Lower lobe of right lung (tissue), 2 donors: ENCODE results near the gene TTC9. TPM values are rescaled to one million over a fixed set of nuclear protein-coding genes. Genes with fewer than 3 reads are reported as not detected.

Experiments
- ATAC-seq, 2 donors: fragments of 200-7000 bp; cut with Tn5 transposase; one replicate each; pipeline ENCODE4 v1.9.1; 2020 to 2022; ENCODE audit warnings: mild to moderate bottlenecking in 2 of 2, moderate library complexity in 2 of 2
- DNase-seq: peaks from one replicate; pipeline ENCODE4 v3.0.0-alpha.2; 2020
- H3K27ac ChIP-seq: fragments of 200-600 bp; one replicate; pipeline ENCODE4 v1.8.0; 2022
- H3K27me3 ChIP-seq: fragments of 200-600 bp; one replicate; pipeline ENCODE4 v1.8.0; 2022; ENCODE audit warnings: low read depth
- H3K36me3 ChIP-seq: fragments of 200-600 bp; one replicate; pipeline ENCODE4 v1.8.0; 2022; ENCODE audit warnings: mild to moderate bottlenecking
- H3K4me1 ChIP-seq: fragments of 200-600 bp; one replicate; pipeline ENCODE4 v1.8.0; 2022
- H3K4me3 ChIP-seq: fragments of 200-600 bp; one replicate; pipeline ENCODE4 v1.8.0; 2022; ENCODE audit warnings: mild to moderate bottlenecking
- H3K9me3 ChIP-seq: fragments of 200-600 bp; one replicate; pipeline ENCODE4 v1.8.0; 2022
- intact Hi-C: fragments of 100-400 bp; cut with DNase I; formaldehyde crosslinking; loops from one replicate; pipeline ENCODE4 v1.11.0; 2022
- total RNA-seq: library from RNA; stranded (reverse); fragmentation: NEBNext Ultra II Directional; extraction: Animal tissue kit (Norgen Biotek cat#: 25700); gene quantifications from one replicate; pipeline ENCODE4 v1.2.1, GENCODE V29; 2021
- TF ChIP-seq, protein P1 (sequence below): fragments of 200-600 bp; IDR thresholded peaks from one replicate; pipeline ENCODE4 v1.8.0; 2022; ENCODE audit warnings: antibody characterized with exemption, mild to moderate bottlenecking
- donor health status: DM: no; HTN: yes; CAD: no; lungs with severe emphysema.

Gene TTC9
- total RNA-seq, 1 donor from 2014 or later = 5.5 TPM

- Histone ChIP-seq H3K4me1 (peaks cover 23% of the 10 kb centered on the region), H3K27me3 (no peaks in the 10 kb centered on the region), H3K4me3 (peak within 1 kb of the TSS; percentile 64), H3K27ac (peak within 1 kb of the TSS; percentile 74), H3K36me3 (peaks cover 20% of the 10 kb centered on the region), H3K9me3 (no peaks in the 10 kb centered on the region)
- peak; percentile 100 for ATAC-seq
- peak; percentile 95 for DNase-seq
- intact Hi-C loops = no loop called here
- TF ChIP-seq, protein P1, sequence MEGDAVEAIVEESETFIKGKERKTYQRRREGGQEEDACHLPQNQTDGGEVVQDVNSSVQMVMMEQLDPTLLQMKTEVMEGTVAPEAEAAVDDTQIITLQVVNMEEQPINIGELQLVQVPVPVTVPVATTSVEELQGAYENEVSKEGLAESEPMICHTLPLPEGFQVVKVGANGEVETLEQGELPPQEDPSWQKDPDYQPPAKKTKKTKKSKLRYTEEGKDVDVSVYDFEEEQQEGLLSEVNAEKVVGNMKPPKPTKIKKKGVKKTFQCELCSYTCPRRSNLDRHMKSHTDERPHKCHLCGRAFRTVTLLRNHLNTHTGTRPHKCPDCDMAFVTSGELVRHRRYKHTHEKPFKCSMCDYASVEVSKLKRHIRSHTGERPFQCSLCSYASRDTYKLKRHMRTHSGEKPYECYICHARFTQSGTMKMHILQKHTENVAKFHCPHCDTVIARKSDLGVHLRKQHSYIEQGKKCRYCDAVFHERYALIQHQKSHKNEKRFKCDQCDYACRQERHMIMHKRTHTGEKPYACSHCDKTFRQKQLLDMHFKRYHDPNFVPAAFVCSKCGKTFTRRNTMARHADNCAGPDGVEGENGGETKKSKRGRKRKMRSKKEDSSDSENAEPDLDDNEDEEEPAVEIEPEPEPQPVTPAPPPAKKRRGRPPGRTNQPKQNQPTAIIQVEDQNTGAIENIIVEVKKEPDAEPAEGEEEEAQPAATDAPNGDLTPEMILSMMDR = no peak
Observed at GRCh38 chr14:70600382-70601157, 41.1 kb upstream of the TTC9 start, which contains the start of gene MED6. Gene MED6 (minus strand): TSS chr14:70600655. CDS start chr14:70600637, 18 bp downstream.

DNA sequence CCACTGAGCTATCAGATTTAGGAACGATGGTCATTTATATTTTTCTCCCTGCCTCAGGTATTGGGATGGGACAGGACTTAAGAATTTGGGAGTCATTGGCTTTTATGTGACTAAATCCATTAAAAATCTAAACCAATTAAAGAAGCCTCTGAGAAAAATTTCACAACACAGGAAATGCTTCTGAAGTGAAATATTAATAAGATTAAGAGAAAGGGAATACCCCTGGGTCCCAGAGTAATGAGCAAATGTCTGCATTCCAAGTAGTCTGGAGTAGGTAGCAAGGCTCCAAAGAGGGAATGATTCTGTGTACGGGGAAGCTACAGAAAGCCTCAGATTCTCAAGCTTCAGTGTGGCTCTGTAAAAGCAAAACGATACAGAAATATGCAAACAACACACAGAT lies 40.6 kb upstream of the TTC9 start:
- peak overlapping the region; percentile 64 for H3K4me3 ChIP-seq
- H3K36me3 ChIP-seq = peaks cover 14% of the 10 kb centered on the region
- peaks cover 23% of the 10 kb centered on the region for H3K4me1 ChIP-seq
- H3K9me3 ChIP-seq = no peaks in the 10 kb centered on the region
- DNase-seq (no peak), ATAC-seq (peak in 1 of 2 donors; percentile 59)
- H3K27me3 ChIP-seq = peaks cover 1% of the 10 kb centered on the region
- intact Hi-C loops = no loop called here
- TF ChIP-seq, protein P1 = no peak
- peak overlapping the region; percentile 24 for H3K27ac ChIP-seq

GRCh38 chr14:70602254-70602653 lies 39.5 kb upstream of the TTC9 start:
- Histone ChIP-seq H3K27me3 (peaks cover 8% of the 10 kb centered on the region), H3K9me3 (no peaks in the 10 kb centered on the region), H3K4me3 (no peak overlapping the region), H3K4me1 (peaks cover 23% of the 10 kb centered on the region), H3K27ac (no peak overlapping the region), H3K36me3 (peaks cover 4% of the 10 kb centered on the region)
- DNase-seq = no peak
- no peak for ATAC-seq
- intact Hi-C loops = no loop called here
- TF ChIP-seq, protein P1 = no peak

GRCh38 chr14:70611216-70611615 lies 30.5 kb upstream of the TTC9 start:
- TF ChIP-seq, protein P1 = no peak
- H3K27ac ChIP-seq = no peak overlapping the region
- H3K36me3 ChIP-seq = no peaks in the 10 kb centered on the region
- H3K4me1 ChIP-seq = no peaks in the 10 kb centered on the region
- intact Hi-C loops = no loop called here
- H3K27me3 ChIP-seq = peaks cover 19% of the 10 kb centered on the region
- ATAC-seq (no peak), DNase-seq (no peak)
- no peaks in the 10 kb centered on the region for H3K9me3 ChIP-seq
- H3K4me3 ChIP-seq = no peak overlapping the region

- Histone ChIP-seq H3K36me3 (no peaks in the 10 kb centered on the region), H3K4me1 (no peaks in the 10 kb centered on the region), H3K27me3 (no peaks in the 10 kb centered on the region), H3K9me3 (no peaks in the 10 kb centered on the region), H3K4me3 (no peak overlapping the region), H3K27ac (no peak overlapping the region)
- ATAC-seq = no peak
- no peak for DNase-seq
- TF ChIP-seq, protein P1 = no peak
- intact Hi-C loops = no loop called here
Observed at GRCh38 chr14:70616646-70617045, 25.1 kb upstream of the TTC9 start.
